GM21526 (cell line): Measurements from ENCODE around the gene FAM3D.
"Not testable (repeated sequence)": the region's sequence is repeated elsewhere in the genome, so short reads cannot be mapped to it uniquely, and the experiment has no call there.

ENCODE experiments used
- ATAC-seq: cut with Tn5 transposase; IDR thresholded peaks from one replicate; pipeline ENCODE4 v1.9.1; 2021; ENCODE audit warnings: moderate library complexity; ENCODE audit not compliant: unreplicated experiment, low FRiP score

The FAM3D gene

DNA sequence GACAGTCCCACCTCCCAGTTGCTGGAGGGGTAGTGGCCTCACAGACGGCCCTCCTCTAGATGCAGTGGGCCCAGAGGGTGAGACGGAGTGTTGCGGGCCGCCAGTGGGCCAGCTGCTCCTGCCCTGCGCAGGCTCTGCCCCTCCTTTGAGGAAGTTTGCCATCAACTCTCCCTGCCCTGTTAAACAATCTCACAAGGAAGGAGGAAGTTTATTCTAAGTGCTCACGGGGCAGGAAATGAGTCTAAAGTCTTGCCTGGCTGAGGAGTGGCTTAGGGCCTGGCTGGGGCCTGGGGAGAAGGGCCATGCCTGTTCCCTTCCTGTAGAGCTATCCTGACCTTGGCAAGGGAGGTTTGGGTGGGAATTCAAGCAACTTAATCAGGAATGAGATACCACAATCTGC, at the start of gene FAM3D:
FAM3D (minus strand) TSS at position 92 of the 400 bp plus-strand sequence. CDS start 11,211 bp downstream, outside the sequence.
- no peak for ATAC-seq

DNA sequence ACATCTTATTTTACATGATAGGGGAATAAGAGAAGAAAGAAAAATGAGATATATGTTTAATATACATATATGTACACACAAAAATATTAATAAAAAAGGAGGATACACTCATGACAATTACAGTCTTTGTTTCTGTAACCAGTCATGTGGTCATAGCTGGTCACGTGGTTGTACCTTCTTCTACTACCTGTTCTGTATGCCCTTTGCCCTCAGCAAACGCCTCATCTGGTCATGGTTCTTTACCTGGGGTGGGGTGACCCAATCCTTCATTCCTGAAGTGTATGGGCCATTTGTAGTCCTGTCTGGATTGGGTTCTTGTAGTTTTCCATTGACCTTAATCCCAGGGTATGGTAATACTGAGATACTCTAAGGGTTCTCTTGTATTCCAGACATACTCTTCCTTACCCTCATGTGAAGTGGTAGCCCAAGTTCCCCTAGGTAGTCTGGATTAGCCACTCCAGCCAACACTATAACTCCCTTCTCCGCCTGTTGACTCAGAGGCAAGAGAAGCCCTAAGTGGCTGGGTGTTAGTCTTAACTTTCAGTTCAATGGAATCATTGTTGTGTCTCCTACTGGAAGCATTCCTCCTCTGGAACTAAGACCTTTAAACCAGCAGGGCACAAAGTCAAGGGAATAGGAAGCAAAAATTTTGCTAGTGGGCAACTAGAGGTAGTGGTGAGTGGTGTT, 47.3 kb upstream of the FAM3D start:
- ATAC-seq: no peak

- no peak for ATAC-seq
Observed at GRCh38 chr3:58711871-58712270, 45.3 kb upstream of the FAM3D start.

- ATAC-seq: not testable (repeated sequence)
Observed at GRCh38 chr3:58708983-58709382, 42.4 kb upstream of the FAM3D start.

DNA sequence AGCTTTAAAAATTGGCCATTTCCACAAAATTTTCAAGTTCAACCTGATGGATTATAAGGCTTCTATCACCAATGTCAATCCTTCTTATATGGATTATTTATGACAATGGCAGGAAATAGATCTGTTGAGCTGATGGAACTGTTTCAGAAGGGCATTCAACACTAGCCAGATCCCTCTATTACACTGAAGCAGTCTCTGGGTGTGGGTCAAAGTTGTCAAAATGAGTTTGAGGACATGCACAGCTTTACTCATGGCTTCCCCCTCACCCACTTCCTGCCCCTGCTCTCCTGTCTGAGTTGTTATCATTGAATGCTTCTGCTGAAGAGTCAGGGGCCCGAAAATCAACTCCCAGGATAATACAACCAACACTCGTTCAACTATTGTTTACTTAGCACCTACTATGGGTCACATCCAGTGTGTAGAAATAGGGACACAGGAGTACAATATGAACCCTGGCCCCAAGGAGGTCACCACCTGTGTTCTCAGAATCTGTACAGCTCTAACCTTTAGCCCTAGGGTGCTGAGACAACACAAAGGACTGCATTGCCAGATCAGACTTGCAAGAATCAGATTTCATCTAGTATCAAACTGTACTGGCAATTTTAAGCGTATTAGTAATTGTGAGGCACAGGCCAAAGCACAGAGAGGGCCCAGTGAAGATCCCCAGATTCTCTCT, 41.7 kb upstream of the FAM3D start:
- ATAC-seq: no peak

GRCh38 chr3:58707390-58707930, 40.9 kb upstream of the FAM3D start:
- ATAC-seq: no peak

DNA sequence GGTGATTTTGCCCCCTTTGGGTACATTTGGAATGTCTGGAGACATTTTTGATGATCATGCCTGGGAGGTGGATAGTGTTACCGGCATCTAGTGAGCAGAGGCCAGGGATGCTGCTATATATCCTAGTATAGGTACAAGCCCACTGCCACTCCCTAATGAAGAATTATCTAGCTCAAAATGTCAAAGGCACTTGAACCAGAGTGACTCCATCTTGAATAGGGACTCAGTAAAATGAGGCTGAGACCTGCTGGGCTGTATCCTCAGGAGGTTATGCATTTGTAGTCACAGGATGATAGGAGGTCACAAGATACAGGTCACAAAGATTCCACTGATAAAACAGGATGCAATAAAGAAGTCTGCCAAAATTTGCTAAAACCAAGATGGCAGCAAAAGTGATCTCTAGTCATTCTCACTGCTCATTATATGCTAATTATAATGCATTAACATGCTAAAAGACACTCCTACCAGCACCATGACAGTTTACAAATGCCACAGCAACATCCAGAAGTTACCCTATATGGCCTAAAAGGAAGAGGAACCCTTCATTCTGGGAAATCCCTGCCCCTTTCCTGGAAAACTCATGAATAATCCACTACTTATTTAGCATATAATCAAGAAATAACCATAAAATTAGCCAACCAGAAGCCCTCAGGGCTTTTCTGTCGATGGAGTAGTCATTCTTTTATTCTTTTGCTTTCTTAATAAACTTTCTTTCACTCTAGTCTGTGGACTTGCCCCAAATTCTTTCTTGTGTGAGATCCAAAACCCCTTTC, 40.0 kb upstream of the FAM3D start:
- no peak for ATAC-seq

DNA sequence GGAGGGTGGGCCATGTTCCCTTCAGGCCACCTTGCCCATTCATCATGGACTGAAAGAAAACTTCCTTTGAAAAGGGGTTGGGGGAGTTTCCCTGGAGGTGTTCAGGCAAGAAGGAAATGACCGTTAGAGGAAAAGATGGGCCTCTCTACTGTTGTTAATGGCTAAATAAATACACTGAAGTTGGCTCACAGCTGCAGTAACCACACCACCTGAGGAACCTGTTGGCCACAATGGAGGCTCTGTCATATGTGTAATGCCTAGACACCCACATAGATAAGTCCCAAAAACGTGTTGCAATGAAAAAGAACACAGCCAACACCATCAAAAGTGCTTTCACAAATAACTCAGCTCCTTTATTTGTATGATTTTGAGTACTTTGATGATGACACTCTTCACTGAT, 38.2 kb upstream of the FAM3D start:
- no peak for ATAC-seq

DNA sequence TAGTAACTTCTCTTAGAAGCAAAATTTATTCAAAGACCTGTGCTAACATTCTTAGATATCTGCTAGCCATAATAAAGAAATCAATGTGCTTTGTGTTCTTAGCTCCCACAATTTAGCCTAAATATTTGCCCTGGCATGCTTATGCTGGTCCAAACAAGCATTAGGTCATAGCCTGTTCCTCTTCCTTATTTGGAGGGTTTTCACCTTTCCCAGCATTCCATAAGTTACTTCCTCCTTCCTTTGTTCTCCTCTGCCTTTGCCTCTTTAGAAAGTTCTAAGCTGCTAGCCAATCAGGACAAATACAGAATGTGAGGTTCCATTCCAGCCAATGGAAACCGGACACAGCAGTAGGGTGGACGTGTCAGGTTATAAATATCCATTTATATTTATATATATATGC, 37.7 kb upstream of the FAM3D start:
- not testable (repeated sequence) for ATAC-seq

GRCh38 chr3:58698246-58698645, 31.7 kb upstream of the FAM3D start:
- ATAC-seq: no peak

DNA sequence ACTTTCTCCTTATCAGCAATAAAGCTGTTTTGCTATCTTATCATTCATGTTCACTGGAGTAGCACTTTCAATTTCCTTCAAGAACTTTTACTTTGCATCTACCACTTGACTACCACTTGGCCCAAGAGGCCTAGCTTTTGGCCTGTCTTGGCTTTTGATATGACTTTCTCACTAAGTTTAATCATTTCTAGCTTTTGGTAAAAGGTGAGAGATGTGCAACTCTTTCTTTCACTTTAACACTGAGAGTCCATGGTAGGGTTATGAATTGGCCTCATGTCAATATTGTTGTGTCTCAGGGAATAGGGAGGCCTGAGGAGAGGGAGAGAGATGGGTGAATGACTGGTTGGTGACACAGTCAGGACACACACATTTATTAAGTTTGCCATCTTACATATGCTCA, 31.0 kb upstream of the FAM3D start:
- no peak for ATAC-seq

GRCh38 chr3:58696813-58697212, 30.2 kb upstream of the FAM3D start:
- ATAC-seq: not testable (repeated sequence)

- no peak for ATAC-seq
Observed at GRCh38 chr3:58696093-58696492, 29.5 kb upstream of the FAM3D start.

DNA sequence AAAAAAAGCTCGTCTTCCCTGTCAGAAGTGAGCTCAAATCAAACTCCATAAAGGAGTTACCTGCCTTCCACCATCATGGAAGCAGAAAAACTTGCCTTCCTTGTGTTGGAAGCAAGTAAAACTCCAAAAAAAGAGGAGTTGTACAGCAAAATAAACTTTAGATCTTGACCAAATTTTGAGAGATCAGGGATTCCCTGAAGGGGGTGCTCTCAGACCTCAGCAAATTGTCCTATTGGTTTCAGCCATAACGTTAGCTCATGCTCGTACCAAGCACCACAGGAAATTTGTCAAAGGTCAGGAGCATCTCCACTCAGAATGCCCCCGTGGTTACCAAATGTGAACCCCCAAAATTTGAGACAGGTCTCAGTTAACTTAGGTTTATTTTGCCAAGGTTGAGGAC, 28.7 kb upstream of the FAM3D start:
- ATAC-seq: not testable (repeated sequence)

DNA sequence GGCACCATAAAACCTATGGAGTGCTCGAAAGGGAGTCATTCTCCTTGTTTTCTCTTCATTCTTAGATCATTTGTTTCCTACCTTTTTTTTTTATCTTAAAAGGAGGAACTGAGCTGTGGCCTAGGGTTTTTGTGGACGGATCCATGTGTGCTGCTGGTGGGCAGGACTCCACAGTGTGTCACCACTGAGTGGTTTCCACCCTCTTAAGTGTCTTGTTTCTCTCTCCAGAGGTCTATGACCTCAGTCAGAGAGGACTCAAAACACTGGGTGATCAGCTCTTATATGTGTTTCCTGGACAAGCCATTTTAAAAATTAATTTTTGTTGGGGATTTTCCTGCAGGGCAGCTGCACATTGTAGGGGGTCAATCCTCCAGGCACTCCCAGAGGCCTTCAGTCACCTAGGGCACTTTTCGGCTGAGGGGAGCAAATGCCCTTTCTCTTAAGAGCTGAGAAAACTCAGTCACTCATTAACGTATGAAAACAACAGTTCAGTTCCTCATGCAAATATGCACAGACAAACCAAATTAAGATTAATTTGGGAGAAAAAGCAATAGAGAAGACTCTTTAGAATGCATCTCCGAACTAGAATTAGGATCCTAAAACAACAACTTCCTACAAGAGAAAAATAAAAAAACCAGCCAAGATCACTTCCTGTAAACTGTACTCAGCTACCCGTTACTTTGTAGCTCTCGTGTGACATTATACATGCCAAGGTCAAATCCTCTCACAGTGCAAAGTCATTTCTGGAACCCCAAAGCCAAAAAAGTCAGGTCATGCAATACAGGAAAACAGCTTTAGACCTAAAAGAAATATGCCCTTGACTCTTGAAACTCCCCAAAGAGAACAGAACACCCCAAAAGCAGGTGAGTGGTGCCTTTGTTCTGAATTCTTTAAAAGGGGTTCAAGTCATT, 27.6 kb upstream of the FAM3D start:
- ATAC-seq: no peak

GRCh38 chr3:58692484-58692883, 25.9 kb upstream of the FAM3D start:
- ATAC-seq: no peak

DNA sequence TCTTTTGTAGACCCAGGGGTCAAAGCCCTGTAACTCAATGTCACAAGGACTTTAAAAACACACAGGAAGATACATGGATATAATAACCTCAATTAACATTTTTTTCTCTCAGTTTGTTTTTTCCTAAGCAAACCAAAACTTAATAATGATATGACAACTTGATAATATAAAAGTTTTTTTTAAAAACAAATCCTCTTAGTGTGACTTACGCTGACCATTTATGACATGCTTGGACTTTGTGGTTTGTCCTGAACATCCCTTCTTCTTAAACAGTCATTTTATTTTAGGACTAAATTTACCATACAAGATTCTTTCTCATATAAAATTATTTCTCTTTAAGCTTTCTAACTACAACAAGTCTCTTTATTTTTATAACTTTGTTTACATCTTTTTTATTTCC, 25.4 kb upstream of the FAM3D start:
- ATAC-seq: no peak

DNA sequence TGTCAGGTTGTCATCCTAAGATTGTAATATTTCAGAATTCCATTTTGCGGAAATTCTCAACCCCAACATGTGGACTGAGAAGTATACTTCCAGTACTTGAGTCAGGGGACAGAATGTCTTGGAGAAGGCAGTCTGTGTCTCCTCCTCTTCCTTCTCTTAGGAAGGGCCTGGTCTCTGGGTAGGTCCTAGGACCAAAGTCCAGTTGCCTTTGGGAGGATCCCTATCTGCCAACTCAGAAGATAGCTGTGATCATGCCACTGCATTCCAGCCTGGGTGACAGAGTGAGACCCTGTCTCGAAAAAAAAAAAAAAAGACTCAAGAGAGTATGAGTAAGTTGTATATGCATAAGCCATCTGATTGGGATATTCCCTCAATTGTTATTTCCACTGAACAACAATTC, 23.9 kb upstream of the FAM3D start:
- ATAC-seq: no peak

DNA sequence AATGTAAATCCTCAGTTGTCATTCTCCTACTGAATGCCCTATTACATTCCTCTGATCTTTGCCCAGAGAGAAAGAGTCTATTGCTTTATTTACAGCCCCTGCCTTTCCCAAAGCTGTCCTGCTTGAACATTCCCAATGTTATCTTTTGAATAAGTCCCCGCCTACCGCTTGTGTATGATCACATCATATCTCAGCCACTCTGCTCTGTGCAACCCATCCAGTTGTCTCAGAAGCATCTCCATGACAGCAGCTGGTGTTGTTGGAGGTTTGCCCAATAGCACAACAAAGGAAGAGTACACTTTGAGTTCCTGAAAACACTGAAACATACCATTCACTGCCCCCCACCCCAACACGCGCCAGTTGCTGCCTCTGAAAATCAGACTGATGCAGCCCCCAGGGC, 22.0 kb upstream of the FAM3D start:
- ATAC-seq: no peak

- ATAC-seq: no peak
Observed at GRCh38 chr3:58686847-58687246, 20.3 kb upstream of the FAM3D start.
